ENCODE measurements around the gene PPP1R3F.
A peak's percentile ranks its signal among the peaks of the same experiment; 100 is the strongest.

Gene PPP1R3F

DNA sequence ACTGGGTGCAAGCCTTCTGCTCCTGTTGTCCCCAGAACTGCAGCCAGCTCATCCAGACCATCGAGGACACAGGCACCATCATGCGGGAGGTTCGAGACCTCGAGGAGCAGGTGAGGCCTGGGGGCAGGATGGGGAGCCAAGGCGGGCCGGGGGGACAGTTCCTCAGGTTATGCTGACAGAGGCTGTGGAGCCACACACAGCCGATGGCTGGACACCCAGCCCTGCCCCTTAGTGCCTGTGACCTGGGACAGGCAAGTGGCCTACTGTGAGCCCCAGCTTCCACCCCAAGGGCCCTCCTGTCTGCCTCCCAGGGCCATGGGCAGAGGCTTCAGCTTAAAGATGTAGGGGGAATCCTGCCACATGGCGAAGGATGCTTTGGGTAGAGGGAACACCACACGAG, 20.0 kb upstream of the PPP1R3F start:
- DNase-seq, result no peak

DNA sequence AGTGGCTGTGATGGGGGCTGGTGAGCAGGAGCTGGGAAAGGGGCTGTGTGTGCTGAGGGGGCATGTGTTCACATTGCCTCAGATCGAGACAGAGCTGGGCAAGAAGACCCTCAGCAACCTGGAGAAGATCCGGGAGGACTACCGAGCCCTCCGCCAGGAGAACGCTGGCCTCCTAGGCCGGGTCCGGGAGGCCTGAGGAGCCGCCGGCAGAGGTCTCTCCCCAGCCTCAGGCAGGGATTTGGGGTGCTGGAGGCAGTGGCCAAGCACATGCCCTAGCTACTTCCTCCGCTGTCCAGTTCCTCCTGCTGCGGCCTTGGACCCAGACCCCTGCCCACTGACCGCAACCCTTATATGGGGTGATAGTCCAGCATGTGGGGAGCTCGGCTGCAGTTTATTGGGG, 19.5 kb upstream of the PPP1R3F start:
- no peak for DNase-seq

DNA sequence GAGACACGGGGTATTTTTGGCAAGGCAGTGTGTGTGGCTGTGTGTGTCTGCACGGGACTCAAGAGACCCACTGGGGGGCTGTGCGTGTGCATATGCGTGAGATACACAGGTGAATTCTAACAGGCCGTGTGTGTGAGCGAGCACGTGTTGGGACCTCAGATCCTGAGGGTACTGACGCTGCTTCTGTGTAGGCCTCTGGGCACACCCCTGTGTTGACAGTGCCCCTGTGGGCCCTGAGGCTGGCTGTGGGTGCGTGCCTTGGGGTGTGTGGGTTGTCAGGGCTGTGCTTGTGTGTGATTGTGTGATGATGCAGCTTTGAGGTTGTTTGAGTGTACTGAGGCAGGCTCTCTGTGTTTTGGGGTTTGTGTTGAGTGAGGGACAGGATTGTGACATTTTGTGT, 19.0 kb upstream of the PPP1R3F start:
- no peak for DNase-seq

DNA sequence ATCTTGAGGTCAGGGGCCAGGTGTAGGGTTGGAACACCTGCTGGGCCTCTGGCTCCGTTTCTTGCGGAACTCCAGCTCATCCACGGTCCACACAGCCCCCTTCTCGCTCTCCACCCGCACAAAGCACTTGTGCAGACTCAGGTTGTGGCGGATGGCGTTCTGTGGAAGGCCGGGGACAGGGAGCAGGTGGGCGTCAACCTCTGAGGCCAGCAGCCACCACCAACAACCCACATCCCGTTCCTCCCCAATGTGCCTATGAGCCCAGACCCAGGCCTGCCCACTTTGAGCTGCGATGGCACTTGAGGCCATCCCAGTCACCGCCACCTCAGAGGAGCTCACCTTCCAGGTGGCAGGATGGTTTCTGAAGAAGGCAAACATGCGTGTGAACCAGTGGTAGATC, 18.3 kb upstream of the PPP1R3F start:
- DNase-seq, result no peak

DNA sequence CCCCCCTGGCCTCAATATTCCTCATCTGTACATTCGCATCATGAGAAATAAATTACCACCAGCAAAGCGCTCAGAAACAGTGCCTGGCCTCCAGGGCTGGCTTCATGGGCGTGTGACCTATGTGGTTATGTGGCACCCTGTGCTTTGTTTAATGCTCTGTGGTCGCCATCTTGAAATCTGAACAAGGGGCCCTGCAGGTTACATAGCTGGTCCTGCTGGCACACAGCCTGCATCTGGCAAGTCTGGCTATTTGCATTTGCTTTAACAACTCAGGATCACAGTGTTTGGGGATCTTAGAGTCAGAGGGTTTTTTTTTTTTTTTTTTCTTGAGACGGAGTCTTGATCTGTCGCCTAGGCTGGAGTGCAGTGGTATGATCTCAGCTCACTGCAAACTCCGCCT, 15.0 kb upstream of the PPP1R3F start:
- no peak for DNase-seq

DNA sequence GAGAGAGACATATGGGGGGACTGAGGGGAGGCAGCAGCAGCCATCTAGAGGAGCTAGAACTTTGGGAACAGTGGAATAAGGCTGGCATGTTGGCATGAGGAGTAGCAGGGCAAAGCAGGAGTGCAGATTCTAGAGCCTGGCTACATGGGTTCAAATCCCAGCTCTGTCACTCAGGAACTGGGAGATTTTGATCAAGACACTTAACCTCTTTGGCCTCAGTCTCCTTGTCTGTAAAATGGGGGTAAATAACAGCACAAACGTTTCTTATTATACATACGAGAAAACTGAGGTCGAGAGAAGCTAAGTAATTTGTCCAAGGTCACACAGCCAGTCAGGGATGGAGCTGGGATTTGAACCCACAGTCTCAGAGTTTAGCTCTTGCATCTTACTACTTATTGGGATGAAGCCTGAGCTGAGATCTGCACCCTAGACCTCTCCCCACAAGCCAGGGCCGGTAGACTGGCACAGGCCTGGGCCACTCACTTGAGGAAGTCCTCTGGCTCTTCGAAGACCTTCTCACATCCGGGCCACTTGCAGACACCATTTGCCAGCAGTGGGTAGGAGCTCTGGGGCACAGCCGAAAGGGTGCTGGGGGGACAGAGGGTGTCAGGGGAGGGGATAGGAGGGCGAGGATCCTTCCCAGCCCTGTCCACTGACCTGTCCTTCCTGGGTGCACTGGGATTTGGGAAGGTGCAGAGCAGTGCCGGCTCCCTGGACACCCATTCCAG, 13.2 kb upstream of the PPP1R3F start:
- no peak for DNase-seq

DNA sequence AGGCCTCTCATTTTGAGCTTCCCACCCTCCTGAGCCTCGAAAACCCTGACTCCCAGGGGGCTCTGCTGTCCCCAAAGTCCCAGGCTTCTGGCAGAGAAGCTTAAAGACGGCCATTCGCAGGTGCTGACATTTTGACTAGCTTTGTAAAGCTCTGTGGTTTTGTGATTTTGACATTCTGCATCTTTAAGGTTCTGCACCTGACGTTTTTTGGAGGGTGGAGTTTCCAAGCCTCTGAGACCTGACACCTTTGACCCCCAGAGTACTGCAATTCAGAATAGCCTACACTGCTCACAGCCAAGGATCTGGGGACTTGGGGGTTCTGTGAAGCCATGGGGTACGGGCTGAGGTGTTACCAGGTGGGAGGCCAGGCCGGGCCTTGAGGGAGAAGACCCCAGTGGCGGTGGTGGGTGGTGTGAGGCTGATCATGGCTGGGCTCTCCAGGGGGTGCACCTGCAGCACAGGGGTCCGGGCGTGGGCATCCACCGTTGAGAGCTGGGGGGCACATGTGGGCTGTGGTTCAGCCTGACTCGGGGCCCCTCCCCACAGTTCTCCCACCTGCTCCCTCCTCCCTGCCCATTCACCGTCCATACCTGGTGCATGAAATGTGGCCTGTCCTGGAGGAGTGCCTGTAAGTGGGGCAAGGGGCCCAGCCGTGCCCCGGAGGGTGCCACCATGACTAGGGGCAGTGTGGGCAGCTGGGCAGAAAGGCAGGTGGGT, 12.4 kb upstream of the PPP1R3F start:
- DNase-seq, result no peak

DNA sequence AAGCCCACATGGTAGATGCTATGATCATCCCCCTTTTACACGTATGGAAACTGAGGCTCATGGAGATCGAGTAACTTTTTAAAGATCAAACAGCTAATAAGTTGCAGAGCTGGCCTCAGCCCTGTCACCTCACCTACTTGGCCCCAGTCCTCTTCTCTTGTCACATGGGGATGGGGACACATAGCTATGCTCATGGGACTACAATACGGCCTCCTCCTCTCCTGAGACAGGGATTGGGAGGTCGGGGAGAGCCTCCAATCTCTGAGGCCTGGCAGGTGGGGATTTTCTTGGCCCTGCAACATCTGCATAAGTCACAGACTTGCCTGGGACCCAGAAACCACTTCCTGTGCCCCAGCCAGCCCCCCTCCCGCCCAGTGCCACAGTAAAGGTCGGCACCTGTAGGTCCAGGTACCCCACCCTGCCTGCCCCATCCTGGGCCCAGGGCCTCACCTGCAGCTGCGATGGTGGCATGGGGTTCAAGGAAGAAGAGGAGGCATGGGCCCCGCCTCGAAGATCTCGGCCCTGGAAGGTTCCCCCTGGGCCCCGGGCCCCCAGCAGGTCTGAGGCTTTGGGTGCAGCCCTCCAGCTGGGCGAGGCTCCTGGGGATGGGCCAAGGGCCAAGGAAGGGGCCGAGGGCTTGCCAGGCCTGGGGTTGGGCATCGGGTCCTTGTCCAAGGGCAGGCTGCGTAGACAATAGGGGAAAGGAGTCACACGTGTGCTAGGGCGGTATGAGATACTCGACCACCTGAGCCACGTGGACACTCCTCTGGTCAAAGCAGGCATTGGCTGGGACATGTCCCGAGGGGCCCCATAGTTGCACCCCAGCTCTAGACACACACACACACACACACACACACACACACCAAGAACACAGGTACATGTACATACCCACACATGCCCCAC, 11.5 kb upstream of the PPP1R3F start:
- DNase-seq, result no peak

DNA sequence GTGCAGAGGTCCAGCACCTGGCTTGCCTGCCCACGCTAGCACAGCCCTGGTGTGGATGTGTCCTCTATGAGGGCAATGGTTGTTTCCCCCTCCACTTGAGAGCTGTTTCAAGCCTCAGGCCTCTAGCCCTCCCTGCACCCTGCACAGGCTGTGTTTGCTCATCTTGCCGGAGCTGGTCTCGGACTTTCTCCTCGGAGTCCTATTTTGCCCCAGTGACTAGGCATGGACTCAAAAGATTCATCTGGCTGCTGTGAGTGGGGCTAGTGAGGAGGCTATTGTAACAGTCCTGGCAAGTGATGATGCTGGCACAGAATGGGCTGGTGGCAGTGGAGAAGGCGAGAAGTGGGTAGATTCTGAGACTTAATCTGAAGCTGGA, 10.9 kb upstream of the PPP1R3F start:
- no peak for DNase-seq

DNA sequence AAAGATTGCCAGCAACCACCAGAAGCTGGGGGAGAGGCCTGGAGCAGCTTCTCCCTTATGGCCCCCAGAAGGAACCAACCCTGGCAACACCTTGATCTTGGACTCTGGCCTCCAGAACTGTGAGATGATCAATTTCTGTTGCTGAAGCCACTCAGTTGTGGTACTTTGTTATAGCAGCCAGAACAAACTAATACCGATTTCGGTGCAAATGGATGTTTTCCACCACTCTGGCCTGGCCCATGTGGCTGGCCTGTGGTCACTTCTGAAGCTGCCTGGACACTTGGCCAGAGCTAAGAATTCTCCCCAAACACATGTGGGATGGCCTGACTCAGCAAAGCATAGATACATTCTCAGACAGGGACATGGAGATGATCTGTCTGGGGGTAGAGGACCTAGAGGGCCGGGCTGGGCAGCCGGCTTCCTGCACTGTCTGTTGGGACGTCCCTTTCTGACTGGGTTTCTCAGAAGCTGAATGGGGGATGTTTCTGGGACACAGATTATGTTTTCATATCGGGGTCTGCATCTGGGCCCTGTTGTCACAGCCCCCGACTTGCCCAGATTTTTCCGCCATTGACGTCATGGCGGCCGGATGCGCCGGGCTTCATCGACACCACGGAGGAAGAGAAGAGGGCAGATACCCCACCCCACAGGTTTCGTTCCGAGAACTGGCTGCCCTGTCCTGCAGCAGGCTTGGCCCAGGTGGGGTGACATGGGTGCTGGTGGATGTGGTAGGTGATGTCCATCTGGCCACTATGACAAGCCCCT, 9.2 kb upstream of the PPP1R3F start:
- no peak for DNase-seq

DNA sequence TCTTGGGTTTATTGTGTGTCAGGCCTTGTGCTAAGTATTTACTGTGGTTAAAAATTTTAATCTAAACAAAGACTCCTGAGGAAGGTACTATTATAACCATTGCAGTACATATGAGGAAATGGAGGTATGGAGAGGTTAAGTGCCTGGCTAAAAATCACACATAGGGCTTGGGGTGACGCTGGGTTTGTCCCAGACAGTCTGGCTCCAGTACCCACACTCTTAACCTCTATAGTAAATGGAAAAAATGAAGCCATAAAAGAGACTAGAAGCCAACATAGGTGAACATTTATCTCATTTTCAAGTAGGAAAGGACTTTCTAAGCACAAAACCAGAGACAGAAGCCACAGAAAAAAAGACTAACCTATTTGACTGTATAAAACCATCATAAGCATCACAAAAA, 7.0 kb upstream of the PPP1R3F start:
- no peak for DNase-seq

DNA sequence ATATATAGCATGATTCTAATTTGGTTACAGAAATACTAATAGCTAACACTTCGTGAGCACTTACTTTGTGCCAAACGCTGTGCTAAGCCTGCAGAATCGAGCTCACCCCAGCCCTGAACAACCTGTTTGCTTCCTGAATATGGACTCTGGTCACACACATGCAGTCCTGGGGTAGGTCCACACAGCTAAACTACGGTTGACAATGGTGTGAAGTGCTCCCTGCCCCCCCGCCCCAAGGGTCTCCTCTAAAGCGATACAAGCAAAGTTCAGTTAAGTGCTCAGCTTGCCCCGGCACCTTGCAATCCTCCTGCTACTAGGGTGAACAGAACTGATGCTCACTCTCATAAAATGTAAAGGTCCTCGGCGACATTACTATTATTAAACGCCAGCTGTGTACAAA, 6.0 kb upstream of the PPP1R3F start:
- no peak for DNase-seq

DNA sequence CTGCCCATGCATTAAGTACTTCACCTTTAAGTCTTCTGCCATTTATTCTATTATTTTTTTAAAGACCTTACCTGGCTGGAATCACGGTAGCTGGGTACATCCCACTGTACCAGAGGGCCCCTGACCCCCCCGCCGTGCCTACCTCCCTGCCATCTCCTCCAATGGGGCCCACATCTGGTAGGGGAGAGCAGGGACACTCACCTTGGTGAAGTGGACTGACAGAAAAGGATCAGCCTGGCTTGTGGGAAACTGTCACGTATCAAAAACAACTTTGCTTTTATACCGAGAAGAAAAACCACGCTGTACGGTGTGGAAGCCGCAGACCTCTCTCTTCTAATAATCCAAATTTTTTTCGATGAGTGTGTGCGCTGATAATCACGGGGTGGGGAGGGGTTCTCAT, 5.1 kb upstream of the PPP1R3F start, which contains the start of gene FOXP3:
FOXP3 (minus strand) TSS at position 251 of the 400 bp plus-strand sequence. CDS start 6,205 bp downstream, outside the sequence.
- DNase-seq, result no peak

DNA sequence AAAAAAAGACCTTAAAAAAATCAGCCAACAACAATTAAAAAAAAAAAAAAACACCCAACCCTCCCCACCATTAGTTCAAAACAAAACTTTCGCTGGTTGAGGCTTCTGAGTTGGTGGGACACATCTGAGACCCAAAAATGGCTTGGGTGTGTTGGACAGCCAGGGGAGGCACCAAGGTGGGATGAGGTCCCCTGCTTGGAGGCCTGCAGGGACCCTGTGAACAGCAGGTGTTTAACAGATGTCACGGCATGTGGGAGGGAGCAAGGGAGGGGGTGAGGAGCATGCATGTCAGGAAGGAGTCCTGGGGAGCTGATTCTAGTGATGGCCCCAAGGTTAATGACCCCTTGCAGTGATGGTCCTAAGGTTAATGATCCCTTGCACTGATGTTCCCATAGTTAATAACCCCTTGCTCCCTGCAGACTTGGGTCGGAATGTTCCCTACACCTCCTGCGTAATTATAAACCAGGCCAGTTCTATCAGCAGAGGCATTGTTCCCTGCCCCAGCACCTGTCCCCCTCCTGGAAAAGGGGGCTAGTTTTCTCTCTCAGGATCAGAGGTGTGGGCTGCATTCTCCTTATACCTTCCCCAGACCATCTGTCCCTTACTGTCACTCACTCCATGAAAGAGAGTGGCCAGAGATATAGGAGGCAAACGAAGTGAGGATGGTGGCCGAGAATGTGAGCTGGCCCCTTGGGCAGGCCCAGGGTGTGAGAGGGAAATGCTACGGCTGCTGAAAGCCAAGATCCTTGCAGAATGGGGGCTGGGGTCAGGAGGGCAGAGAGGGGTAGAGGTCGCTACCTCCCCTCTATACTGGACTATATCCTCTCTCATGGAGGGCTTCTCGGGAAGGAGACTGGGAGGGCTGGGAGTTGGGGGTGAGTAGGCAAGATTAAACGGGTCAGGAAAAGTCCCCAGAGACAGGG, 2.8 kb upstream of the PPP1R3F start:
- no peak for DNase-seq

DNA sequence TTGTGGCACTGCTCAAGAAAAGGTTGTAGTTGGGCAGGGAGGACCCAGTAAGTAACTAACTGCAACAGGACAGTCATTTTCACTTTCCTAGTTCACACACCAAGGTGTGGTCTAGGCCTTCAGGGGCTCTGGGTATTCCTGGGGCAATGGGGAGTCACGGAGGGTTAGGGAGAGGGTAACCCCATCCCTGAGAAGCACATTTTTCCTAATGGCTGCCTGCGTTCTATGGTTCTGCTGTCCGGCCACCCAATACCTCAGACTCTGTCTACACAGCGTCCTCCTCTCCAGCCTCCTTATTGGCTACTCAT, 937 bp upstream of the PPP1R3F start:
- DNase-seq, result no peak

DNA sequence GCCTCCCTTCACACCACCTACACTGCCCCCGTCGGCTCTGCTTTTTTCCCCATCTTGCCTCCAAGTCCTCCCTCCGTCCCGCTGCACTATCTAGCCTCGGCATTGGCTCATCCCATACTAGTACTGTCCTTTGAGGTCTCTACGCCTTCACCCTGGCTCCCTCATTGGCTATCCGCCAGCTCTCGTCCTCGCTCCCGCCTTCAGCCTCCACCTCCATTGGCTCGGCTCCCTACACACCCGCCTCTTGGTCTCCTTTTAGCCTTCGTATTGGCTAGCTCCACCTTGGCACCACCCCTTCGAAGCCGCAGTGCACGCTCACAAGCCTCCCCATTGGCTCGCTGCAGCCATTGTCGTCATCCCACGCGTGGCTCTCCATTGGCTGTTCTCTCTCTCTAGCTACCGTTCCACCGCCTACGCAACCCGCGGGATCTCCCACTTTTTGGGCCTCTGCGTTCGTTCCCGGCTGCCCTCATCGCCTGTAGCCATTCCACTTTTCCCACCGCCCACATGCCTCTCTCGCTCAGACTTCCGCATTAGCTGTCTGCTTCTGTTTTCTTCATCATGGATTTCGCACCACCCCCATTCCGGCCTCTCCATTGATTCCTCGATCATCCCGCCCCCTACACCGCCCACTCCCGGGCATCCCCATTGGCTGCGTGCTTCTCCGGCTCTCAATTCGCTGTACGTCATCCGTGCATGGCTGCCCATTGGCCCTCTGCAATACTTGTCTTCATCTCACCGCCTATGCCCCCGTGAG, 405 bp upstream of the PPP1R3F start:
- peak; percentile 94 to 96 for DNase-seq

DNA sequence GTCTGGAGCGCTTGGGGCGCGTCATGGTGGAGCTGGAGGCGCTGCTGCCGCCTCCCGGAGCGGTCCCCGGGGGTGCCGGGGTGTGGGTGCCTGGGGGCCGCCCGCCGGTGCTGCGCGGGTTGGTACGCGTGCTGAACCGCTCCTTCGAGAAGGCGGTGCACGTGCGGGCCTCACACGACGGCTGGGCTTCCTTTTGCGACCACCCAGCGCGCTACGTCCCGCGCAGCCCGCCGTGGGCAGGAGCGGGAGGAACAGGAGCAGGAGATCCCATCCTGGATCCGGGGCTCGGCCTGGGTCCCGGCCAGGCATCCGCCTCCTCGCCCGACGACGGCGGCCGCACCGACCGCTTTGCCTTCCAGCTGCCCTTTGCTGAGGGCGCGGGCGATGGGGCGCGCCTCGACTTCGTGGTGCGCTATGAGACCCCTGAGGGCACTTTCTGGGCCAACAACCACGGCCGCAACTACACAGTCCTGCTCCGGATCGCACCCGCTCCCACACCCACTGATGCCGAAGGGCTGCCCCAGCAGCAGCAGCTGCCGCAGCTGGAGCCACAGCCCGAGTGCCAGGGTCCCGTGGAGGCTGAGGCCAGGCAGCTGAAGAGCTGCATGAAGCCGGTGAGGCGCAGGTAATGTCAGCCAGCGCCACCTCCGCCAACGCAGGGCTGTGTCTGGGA, 792 bp downstream of the PPP1R3F start:
- DNase-seq, result no peak

DNA sequence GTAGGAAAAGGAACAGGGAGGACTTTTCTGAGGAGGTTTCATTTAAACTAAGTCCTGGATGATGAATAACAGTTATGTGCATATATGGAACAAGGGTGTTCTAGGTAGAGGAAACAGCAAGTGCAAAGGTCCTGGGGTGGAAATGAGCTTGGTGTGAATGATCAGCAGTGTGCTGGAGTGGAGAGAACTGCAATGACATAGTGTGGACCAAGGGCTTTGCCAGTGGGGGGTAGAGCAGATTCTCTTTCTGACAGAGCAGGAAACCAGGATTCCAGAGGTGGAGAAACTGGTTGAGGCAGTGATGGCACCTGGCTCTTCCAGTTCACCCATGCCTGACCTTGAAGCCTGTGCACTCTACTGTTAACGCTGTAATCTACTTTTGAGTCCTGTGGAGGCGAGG, 1.7 kb downstream of the PPP1R3F start:
- DNase-seq, result no peak

DNA sequence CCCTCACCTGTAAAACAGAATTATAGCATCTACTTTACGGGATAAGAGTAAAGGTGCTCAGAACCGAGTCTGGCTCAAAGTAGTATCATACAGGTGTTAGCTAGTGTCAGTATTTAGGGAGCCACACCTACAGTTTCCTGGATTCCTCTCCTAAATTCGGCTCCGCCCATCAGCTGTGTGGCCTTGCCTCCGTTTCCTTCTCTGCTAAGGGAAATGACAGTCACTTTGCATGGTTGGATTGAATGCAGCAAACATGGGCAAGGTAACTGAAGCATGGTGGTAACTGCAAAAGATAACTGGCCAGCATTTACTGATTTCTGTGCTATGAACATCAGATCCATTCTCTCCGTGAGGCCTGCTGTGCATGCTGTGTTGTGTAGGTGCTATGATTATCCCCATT, 2.8 kb downstream of the PPP1R3F start:
- no peak for DNase-seq

DNA sequence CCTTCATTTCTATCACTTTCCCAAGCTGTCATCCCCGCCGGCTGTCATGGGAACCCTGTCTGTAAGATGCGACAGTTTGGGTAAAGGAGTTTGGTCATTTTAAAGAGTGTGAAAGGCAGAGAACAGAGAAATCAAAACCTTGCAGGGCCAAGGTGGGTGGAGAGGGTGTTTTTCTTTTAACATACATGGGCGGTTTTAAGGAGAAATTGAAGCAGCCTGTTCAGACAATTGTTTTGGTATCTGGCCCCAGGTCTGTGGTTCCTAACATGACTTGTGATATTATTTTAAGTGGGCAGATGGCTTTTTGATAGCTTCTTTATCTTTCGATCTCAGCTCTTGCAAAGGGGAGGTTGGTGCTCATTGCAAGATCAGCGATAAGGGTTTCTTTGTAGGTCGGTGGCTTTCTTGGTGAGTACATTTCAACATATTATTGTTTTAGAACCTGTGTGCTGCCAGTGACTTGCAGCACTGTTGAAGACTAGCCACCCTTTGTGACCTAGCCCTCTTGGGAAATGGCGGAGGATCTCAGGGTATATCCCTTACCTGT, 3.7 kb downstream of the PPP1R3F start:
- no peak for DNase-seq
